Astrocyte (in vitro differentiated cells and primary cell): ENCODE measurements around the gene PSRC1. TPM values are rescaled to one million over a fixed set of nuclear protein-coding genes. Genes with fewer than 3 reads are reported as not detected.

Experiments used
- DNase-seq: peaks from one replicate; pipeline ENCODE4 v3.0.0-alpha.2; 2010; ENCODE audit warnings: low read depth
- FAIRE-seq: peaks from 2 replicates; lab custom pipeline; 2011; peaks lifted over from hg19 to GRCh38; lab: Jason Lieb, UNC
- H2AFZ ChIP-seq: 2 replicates; pipeline ENCODE4 v1.6.0; 2012; ENCODE audit warnings: low read depth, low read length, inconsistent platforms
- H3K27ac ChIP-seq: 2 replicates; pipeline ENCODE4 v1.5.1; 2011; ENCODE audit warnings: low read depth, low read length, inconsistent platforms
- H3K27me3 ChIP-seq: 2 replicates; pipeline ENCODE4 v1.6.0; 2011; ENCODE audit warnings: low read length, inconsistent platforms; ENCODE audit not compliant: insufficient read depth
- H3K36me3 ChIP-seq: 2 replicates; pipeline ENCODE4 v1.5.1; 2011; ENCODE audit warnings: low read length, inconsistent platforms; ENCODE audit not compliant: insufficient read depth
- H3K4me1 ChIP-seq: 2 replicates; pipeline ENCODE4 v1.5.1; 2011; ENCODE audit warnings: low read length, inconsistent platforms; ENCODE audit not compliant: insufficient read depth
- H3K4me2 ChIP-seq: 2 replicates; pipeline ENCODE4 v1.6.0; 2012; ENCODE audit warnings: low read length, inconsistent platforms
- H3K4me3 ChIP-seq: 2 replicates; pipeline ENCODE4 v1.5.1; 2011; ENCODE audit warnings: low read depth, mild to moderate bottlenecking, low read length, inconsistent platforms; ENCODE audit not compliant: insufficient read depth
- H3K79me2 ChIP-seq: 2 replicates; pipeline ENCODE4 v1.6.0; 2012; ENCODE audit warnings: mild to moderate bottlenecking, low read length, inconsistent platforms; ENCODE audit not compliant: insufficient read depth
- H3K9ac ChIP-seq: 2 replicates; pipeline ENCODE4 v1.6.0; 2012; ENCODE audit warnings: mild to moderate bottlenecking, low read length, inconsistent platforms
- H3K9me3 ChIP-seq: 2 replicates; pipeline ENCODE4 v1.5.1; 2012; ENCODE audit warnings: low read depth, mild to moderate bottlenecking, low read length, inconsistent platforms; ENCODE audit not compliant: insufficient read depth
- H4K20me1 ChIP-seq: 2 replicates; pipeline ENCODE4 v1.6.0; 2012; ENCODE audit warnings: low read length, inconsistent platforms; ENCODE audit not compliant: insufficient read depth
- H3K27ac Mint-ChIP-seq: one replicate; pipeline ENCODE4 v1.8.0; 2021; ENCODE audit warnings: mild to moderate bottlenecking, mixed read lengths; ENCODE audit not compliant: unreplicated experiment
- H3K27me3 Mint-ChIP-seq: one replicate; pipeline ENCODE4 v1.8.0; 2021; ENCODE audit warnings: low read depth, mixed read lengths; ENCODE audit not compliant: unreplicated experiment
- H3K36me3 Mint-ChIP-seq: one replicate; pipeline ENCODE4 v1.8.0; 2021; ENCODE audit warnings: low read depth, mixed read lengths; ENCODE audit not compliant: unreplicated experiment
- H3K4me1 Mint-ChIP-seq: one replicate; pipeline ENCODE4 v1.8.0; 2021; ENCODE audit warnings: low read depth, mixed read lengths; ENCODE audit not compliant: unreplicated experiment
- H3K4me3 Mint-ChIP-seq: one replicate; pipeline ENCODE4 v1.8.0; 2021; ENCODE audit warnings: mild to moderate bottlenecking, moderate library complexity, mixed read lengths; ENCODE audit not compliant: unreplicated experiment
- H3K9me3 Mint-ChIP-seq: one replicate; pipeline ENCODE4 v1.8.0; 2021; ENCODE audit warnings: mild to moderate bottlenecking, mixed read lengths; ENCODE audit not compliant: unreplicated experiment
- EZH2 ChIP-seq: IDR thresholded peaks from 2 replicates; pipeline ENCODE4 v1.6.1; 2012; ENCODE audit warnings: mild to moderate bottlenecking, low read length, inconsistent platforms; ENCODE audit not compliant: insufficient read depth
- total RNA-seq: library from RNA; stranded (reverse); gene quantifications from 2 replicates; pipeline ENCODE4 v1.2.1, GENCODE V29; 2021
- TF ChIP-seq, protein P1 (sequence below): IDR thresholded peaks from 2 replicates; pipeline ENCODE4 v1.5.1; 2011; ENCODE audit warnings: low read depth, mild to moderate bottlenecking, inconsistent platforms, low read length, moderate library complexity; ENCODE audit not compliant: insufficient read depth

The PSRC1 gene
- total RNA-seq, 1 donor from 2014 or later: 7.7 TPM

DNA sequence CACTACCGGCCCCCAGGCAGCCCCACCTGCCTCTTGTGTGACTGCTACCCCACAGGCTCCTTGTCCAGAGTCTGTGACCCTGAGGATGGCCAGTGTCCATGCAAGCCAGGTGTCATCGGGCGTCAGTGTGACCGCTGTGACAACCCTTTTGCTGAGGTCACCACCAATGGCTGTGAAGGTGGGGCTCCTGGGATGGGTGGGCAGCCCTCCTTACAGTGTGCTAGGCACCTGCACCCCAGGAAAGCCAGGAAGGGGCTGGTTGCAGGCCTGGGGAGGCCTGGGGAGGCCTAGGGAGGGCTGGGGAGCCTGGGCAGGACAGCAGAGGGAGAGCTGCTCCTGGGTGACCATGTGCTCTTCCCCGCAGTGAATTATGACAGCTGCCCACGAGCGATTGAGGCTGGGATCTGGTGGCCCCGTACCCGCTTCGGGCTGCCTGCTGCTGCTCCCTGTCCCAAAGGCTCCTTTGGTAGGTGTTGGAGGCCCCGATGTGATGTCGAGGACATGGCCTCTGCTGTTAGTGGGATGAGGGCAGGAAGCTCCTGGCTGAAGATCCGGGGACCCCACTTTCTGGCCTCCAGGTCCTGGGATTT, 17.1 kb downstream of the PSRC1 start:
- H3K4me3 ChIP-seq: no peak overlapping the region
- H3K27ac ChIP-seq: no peak overlapping the region
- no peak overlapping the region for H3K4me2 ChIP-seq
- Mint-ChIP-seq H3K27ac (no peak overlapping the region), H3K9me3 (peaks cover 2% of the 10 kb centered on the region), H3K4me3 (no peak overlapping the region), H3K36me3 (peaks cover 15% of the 10 kb centered on the region), H3K27me3 (peaks cover 3% of the 10 kb centered on the region), H3K4me1 (peaks cover 3% of the 10 kb centered on the region)
- TF ChIP-seq, protein P1, sequence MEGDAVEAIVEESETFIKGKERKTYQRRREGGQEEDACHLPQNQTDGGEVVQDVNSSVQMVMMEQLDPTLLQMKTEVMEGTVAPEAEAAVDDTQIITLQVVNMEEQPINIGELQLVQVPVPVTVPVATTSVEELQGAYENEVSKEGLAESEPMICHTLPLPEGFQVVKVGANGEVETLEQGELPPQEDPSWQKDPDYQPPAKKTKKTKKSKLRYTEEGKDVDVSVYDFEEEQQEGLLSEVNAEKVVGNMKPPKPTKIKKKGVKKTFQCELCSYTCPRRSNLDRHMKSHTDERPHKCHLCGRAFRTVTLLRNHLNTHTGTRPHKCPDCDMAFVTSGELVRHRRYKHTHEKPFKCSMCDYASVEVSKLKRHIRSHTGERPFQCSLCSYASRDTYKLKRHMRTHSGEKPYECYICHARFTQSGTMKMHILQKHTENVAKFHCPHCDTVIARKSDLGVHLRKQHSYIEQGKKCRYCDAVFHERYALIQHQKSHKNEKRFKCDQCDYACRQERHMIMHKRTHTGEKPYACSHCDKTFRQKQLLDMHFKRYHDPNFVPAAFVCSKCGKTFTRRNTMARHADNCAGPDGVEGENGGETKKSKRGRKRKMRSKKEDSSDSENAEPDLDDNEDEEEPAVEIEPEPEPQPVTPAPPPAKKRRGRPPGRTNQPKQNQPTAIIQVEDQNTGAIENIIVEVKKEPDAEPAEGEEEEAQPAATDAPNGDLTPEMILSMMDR: no peak
- no peak for TF ChIP-seq EZH2
- H3K9ac ChIP-seq: no peak overlapping the region
- no peak for FAIRE-seq
- H3K9me3 ChIP-seq: peaks cover 6% of the 10 kb centered on the region
- H3K79me2 ChIP-seq: no peaks in the 10 kb centered on the region
- H2AFZ ChIP-seq: no peak overlapping the region
- H3K4me1 ChIP-seq: peaks cover 6% of the 10 kb centered on the region
- no peaks in the 10 kb centered on the region for H3K27me3 ChIP-seq
- no peak for DNase-seq
- H4K20me1 ChIP-seq: no peaks in the 10 kb centered on the region
- H3K36me3 ChIP-seq: no peaks in the 10 kb centered on the region

DNA sequence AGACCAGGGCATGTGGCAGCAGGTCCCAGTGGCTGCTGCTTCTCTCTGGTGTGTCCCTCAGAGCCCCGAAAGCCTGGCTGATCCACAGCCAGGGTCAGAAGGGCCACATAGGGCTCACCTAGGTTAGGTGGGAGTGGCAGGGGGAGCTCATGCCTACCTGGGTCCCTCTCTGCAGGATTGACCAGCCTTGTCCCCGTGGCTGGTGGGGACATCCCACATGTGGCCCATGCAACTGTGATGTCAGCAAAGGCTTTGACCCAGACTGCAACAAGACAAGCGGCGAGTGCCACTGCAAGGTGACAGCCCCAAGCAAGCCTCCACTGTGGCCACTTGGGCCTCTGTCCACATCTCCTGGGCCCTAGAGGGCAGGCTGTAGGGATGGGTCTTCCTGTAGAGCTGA, 17.9 kb downstream of the PSRC1 start:
- no peak overlapping the region for H3K27ac Mint-ChIP-seq
- H3K9me3 Mint-ChIP-seq: peaks cover 2% of the 10 kb centered on the region
- peaks cover 3% of the 10 kb centered on the region for H3K27me3 Mint-ChIP-seq
- H3K36me3 Mint-ChIP-seq: peaks cover 12% of the 10 kb centered on the region
- H3K4me1 Mint-ChIP-seq: peaks cover 3% of the 10 kb centered on the region
- Histone ChIP-seq H3K79me2 (no peaks in the 10 kb centered on the region), H2AFZ (no peak overlapping the region), H3K4me3 (no peak overlapping the region), H3K4me1 (peaks cover 6% of the 10 kb centered on the region), H3K4me2 (no peak overlapping the region), H3K36me3 (no peaks in the 10 kb centered on the region), H3K9me3 (peaks cover 6% of the 10 kb centered on the region), H3K27me3 (no peaks in the 10 kb centered on the region), H3K27ac (no peak overlapping the region), H4K20me1 (no peaks in the 10 kb centered on the region), H3K9ac (no peak overlapping the region)
- FAIRE-seq (no peak), DNase-seq (no peak)
- H3K4me3 Mint-ChIP-seq: no peak overlapping the region
- no peak for TF ChIP-seq EZH2
- TF ChIP-seq, protein P1: no peak

DNA sequence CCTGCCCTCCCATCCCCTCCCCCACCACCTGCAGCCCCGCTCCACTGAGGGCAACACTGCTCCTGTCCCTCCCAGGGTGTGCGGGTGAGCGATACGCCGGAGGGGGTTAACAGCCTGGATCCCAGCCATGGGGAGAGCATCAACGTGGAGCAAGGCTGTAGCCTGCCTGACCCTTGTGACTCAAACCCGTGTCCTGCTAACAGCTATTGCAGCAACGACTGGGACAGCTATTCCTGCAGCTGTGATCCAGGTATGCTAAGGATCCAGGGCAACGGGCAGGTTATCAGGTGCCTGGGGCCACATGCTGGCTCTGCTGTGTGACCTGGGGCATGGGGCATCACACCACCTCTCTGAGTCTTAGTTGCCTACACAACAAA, 18.6 kb downstream of the PSRC1 start:
- Mint-ChIP-seq H3K9me3 (peaks cover 2% of the 10 kb centered on the region), H3K4me1 (peaks cover 5% of the 10 kb centered on the region), H3K27ac (no peak overlapping the region), H3K36me3 (peaks cover 10% of the 10 kb centered on the region), H3K4me3 (no peak overlapping the region), H3K27me3 (peaks cover 2% of the 10 kb centered on the region)
- no peak for TF ChIP-seq EZH2
- TF ChIP-seq, protein P1: no peak
- Histone ChIP-seq H2AFZ (no peak overlapping the region), H3K79me2 (no peaks in the 10 kb centered on the region), H3K36me3 (no peaks in the 10 kb centered on the region), H3K4me1 (peaks cover 6% of the 10 kb centered on the region), H4K20me1 (no peaks in the 10 kb centered on the region), H3K4me2 (no peak overlapping the region), H3K27me3 (no peaks in the 10 kb centered on the region), H3K4me3 (no peak overlapping the region), H3K9me3 (peaks cover 6% of the 10 kb centered on the region), H3K9ac (no peak overlapping the region), H3K27ac (no peak overlapping the region)
- DNase-seq: no peak
- no peak for FAIRE-seq
